Stomach (tissue), 4 donors: Measurements from ENCODE around the gene NCKAP5.

ENCODE experiments used
- CTCF ChIP-seq, 7 experiments: fragments of 450-650 bp in 4 of 7; fragments of 200-600 bp in 3 of 7; sonication (generic) in 3 of 7; IDR thresholded peaks; one replicate each; pipeline ENCODE4 v1.5.1; 2016 to 2019; ENCODE audit warnings: antibody characterized with exemption in 7 of 7, control low read depth in 2 of 7, mild to moderate bottlenecking in 1 of 7
- EP300 ChIP-seq: sonication (generic); formaldehyde crosslinking; IDR thresholded peaks from one replicate; pipeline ENCODE4 v1.6.1; 2017; ENCODE audit warnings: antibody characterized with exemption
- POLR2A ChIP-seq, 4 donors: fragments of 450-650 bp; IDR thresholded peaks; one replicate each; pipeline ENCODE4 v1.6.1; 2016; ENCODE audit warnings: antibody characterized with exemption in 4 of 4, control low read depth in 2 of 4, mild to moderate bottlenecking in 1 of 4, moderate library complexity in 1 of 4
- POLR2AphosphoS5 ChIP-seq, 3 donors: sonication (generic); formaldehyde crosslinking; IDR thresholded peaks; one replicate each; pipeline ENCODE4 v1.6.1; 2016; ENCODE audit warnings: antibody characterized with exemption in 3 of 3

DNA sequence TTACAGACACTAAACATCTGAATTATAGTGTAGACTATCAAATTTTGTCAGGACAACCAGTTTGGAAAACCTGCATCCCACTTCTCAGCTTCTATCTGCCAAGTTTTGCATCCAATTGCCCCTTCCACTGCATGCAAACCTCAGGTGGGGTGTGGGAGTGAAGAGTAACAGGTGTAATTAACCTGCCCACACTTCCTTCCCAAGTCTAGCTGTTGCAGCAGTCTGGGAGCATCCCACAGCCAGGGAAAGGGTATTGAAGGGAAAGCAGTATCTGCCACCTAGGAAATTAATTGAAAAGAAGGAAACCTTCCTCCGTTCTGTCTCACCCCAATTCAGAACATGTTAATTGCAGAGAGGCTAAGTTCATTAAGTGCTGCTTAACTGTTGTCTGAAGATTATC, 189.9 kb downstream of the NCKAP5 start:
- no peak for TF ChIP-seq CTCF (IDR thresholded peaks at IDR 0.05)
- no peak for TF ChIP-seq POLR2A (IDR thresholded peaks at IDR 0.05)
- no peak for TF ChIP-seq POLR2AphosphoS5 (IDR thresholded peaks at IDR 0.05)
- TF ChIP-seq EP300: no peak
